Ishikawa (cell line): ENCODE results near the gene PP2D1.

Source experiments
- CEBPB ChIP-seq: IDR thresholded peaks from 2 replicates; pipeline ENCODE4 v1.6.1; 2012
- CREB1 ChIP-seq: IDR thresholded peaks from 2 replicates; pipeline ENCODE4 v1.6.1; 2012; ENCODE audit warnings: low read depth
- EGR1 ChIP-seq: IDR thresholded peaks from 2 replicates; pipeline ENCODE4 v1.6.1; 2012
- EP300 ChIP-seq: IDR thresholded peaks from 2 replicates; pipeline ENCODE4 v1.6.1; 2012; ENCODE audit warnings: borderline replicate concordance
- FOXM1 ChIP-seq: IDR thresholded peaks from 2 replicates; pipeline ENCODE4 v1.6.1; 2012; ENCODE audit warnings: low read depth, borderline replicate concordance
- NFIC ChIP-seq: IDR thresholded peaks from 2 replicates; pipeline ENCODE4 v1.6.1; 2012
- RAD21 ChIP-seq: IDR thresholded peaks from 2 replicates; pipeline ENCODE4 v1.6.1; 2012; ENCODE audit warnings: low read depth
- TAF1 ChIP-seq: IDR thresholded peaks from 2 replicates; pipeline ENCODE4 v1.6.1; 2012; ENCODE audit warnings: low read depth, mild to moderate bottlenecking
- TCF12 ChIP-seq: IDR thresholded peaks from 2 replicates; pipeline ENCODE4 v1.6.1; 2012; ENCODE audit warnings: low read depth
- TEAD4 ChIP-seq: IDR thresholded peaks from 2 replicates; pipeline ENCODE4 v1.6.1; 2012
- USF1 ChIP-seq: IDR thresholded peaks from 2 replicates; pipeline ENCODE4 v1.6.1; 2012
- YY1 ChIP-seq: IDR thresholded peaks from 2 replicates; pipeline ENCODE4 v1.6.1; 2012; ENCODE audit warnings: low read depth
- ZBTB7A ChIP-seq: IDR thresholded peaks from 2 replicates; pipeline ENCODE4 v1.6.1; 2012; ENCODE audit warnings: low read depth
- TF ChIP-seq, protein P1 (sequence below): IDR thresholded peaks from 2 replicates; pipeline ENCODE4 v1.6.1; 2012; ENCODE audit warnings: low read depth, mild to moderate bottlenecking
- TF ChIP-seq, protein P2 (sequence below): IDR thresholded peaks from 2 replicates; pipeline ENCODE4 v1.6.1; 2012

PP2D1 gene

GRCh38 chr3:19972054-19972453 lies 40.0 kb downstream of the PP2D1 start:
- TF ChIP-seq ZBTB7A (no peak), FOXM1 (no peak), EP300 (no peak), NFIC (no peak), USF1 (no peak), CREB1 (no peak), TCF12 (no peak), TAF1 (no peak), YY1 (no peak)

GRCh38 chr3:19970327-19970726 lies 41.7 kb downstream of the PP2D1 start:
- TF ChIP-seq TCF12 (no peak), NFIC (no peak), USF1 (no peak), FOXM1 (no peak), YY1 (no peak), EP300 (no peak), CREB1 (no peak)
- TF ChIP-seq, protein P1, sequence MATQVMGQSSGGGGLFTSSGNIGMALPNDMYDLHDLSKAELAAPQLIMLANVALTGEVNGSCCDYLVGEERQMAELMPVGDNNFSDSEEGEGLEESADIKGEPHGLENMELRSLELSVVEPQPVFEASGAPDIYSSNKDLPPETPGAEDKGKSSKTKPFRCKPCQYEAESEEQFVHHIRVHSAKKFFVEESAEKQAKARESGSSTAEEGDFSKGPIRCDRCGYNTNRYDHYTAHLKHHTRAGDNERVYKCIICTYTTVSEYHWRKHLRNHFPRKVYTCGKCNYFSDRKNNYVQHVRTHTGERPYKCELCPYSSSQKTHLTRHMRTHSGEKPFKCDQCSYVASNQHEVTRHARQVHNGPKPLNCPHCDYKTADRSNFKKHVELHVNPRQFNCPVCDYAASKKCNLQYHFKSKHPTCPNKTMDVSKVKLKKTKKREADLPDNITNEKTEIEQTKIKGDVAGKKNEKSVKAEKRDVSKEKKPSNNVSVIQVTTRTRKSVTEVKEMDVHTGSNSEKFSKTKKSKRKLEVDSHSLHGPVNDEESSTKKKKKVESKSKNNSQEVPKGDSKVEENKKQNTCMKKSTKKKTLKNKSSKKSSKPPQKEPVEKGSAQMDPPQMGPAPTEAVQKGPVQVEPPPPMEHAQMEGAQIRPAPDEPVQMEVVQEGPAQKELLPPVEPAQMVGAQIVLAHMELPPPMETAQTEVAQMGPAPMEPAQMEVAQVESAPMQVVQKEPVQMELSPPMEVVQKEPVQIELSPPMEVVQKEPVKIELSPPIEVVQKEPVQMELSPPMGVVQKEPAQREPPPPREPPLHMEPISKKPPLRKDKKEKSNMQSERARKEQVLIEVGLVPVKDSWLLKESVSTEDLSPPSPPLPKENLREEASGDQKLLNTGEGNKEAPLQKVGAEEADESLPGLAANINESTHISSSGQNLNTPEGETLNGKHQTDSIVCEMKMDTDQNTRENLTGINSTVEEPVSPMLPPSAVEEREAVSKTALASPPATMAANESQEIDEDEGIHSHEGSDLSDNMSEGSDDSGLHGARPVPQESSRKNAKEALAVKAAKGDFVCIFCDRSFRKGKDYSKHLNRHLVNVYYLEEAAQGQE: no peak

- TF ChIP-seq, protein P1: no peak
- TF ChIP-seq TCF12 (no peak), CREB1 (no peak), CEBPB (no peak), TAF1 (no peak), USF1 (no peak)
Observed at GRCh38 chr3:19967812-19968211, 44.3 kb downstream of the PP2D1 start.

DNA sequence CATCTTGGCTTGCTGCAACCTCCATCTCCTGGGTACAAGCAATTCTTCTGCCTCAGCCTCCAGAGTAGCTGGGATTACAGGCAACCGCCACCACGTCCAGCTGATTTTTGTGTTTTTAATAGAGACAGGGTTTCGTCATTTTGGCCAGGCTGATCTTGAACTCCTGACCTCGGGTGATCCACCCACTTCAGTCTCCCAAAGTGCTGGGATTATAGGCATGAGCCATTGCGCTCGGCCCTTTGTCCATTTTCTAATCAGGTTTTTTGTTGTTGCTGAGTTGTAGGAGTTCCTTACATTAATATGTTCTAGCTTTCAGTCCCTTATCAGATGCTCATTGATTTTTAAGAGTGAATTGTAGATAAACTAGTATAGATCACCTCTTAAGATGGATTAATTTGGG lies 44.9 kb downstream of the PP2D1 start:
- TF ChIP-seq, protein P1: no peak
- no peak for TF ChIP-seq NFIC
- TF ChIP-seq, protein P2, sequence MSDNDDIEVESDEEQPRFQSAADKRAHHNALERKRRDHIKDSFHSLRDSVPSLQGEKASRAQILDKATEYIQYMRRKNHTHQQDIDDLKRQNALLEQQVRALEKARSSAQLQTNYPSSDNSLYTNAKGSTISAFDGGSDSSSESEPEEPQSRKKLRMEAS: no peak
- no peak for TF ChIP-seq TEAD4
- TF ChIP-seq FOXM1: no peak
- TF ChIP-seq USF1: no peak
- TF ChIP-seq EGR1: no peak
- TF ChIP-seq ZBTB7A: no peak
- TF ChIP-seq CEBPB: no peak
- no peak for TF ChIP-seq TAF1
- no peak for TF ChIP-seq YY1
- no peak for TF ChIP-seq TCF12
- no peak for TF ChIP-seq CREB1
- no peak for TF ChIP-seq EP300
- no peak for TF ChIP-seq RAD21

DNA sequence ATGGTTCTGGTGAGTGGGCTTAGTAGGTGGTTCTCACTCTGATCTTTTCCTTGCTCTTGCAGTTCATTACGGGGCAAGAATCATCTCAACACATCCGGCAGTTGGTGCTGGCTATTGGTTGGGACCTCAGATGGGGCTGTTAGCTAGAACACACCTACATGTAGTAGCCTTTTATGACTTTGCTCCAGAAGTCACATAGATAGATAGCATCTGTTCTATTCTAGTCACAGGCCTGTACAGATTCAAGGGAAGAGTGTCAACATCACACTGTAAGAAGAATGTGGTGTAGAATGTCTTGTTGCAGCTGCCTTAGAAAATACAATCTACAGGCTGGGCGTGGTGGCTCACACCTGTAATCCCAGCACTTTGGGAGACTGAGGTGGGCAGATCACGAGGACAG lies 50.1 kb downstream of the PP2D1 start:
- no peak for TF ChIP-seq EP300
- TF ChIP-seq FOXM1: no peak
- TF ChIP-seq, protein P2: no peak
- no peak for TF ChIP-seq NFIC
